D341Med (cell line): ENCODE data around the gene FAM156A.
"Not testable (repeated sequence)": the region's sequence is repeated elsewhere in the genome, so short reads cannot be mapped to it uniquely, and the experiment has no call there.

Experiments
- DNase-seq: peaks from one replicate; pipeline ENCODE4 v3.0.0; 2012; ENCODE audit warnings: low spot score

FAM156A gene

DNA sequence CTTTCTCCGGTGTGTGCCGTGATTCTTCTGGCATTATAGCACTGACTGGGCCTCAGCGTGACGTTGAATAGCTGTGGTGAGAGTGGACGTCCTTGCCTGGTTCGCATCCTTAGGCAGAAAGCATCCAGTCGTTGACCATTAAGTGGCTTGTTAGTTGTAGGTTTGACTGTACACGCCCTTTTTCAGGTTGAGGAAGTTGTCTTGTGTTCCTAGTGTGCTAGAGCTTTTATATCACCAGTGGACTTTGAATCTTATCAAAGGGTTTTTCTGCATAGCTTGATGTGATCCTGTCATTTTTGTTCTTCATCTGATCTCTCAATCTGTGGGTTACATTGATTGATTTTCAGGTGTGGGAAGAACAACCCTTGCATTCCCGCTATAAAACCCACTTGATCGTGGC lies 52.8 kb downstream of the FAM156A start:
- not testable (repeated sequence) for DNase-seq
